Gastrocnemius medialis (tissue), 4 donors: ENCODE results near the gene DMAC2. TPM values are rescaled to one million over a fixed set of nuclear protein-coding genes. Genes with fewer than 3 reads are reported as not detected.

Experiments used
- ATAC-seq, 2 donors: fragments of 150-250 bp; one replicate each; pipeline ENCODE4 v1.9.1; 2016
- DNase-seq, 2 donors: peaks; one replicate each; pipeline ENCODE4 v3.0.0-alpha.2; 2019
- H3K27ac ChIP-seq, 4 donors: fragments of 200-600 bp; sonication (generic); 1 replicate in 1 of 4; 2 replicates in 3 of 4; pipeline ENCODE4 v1.5.1; 2016 to 2018; ENCODE audit warnings: mild to moderate bottlenecking in 2 of 4, moderate library complexity in 1 of 4
- H3K27me3 ChIP-seq, 3 donors: fragments of 200-600 bp; sonication (generic) in 2 of 3; 1 replicate in 1 of 3; 2 replicates in 2 of 3; pipeline versions ENCODE4 v1.5.1 to v1.6.0; 2016 to 2019; ENCODE audit warnings: mild to moderate bottlenecking in 1 of 3, moderate library complexity in 1 of 3
- H3K36me3 ChIP-seq, 2 donors: fragments of 200-600 bp; sonication (generic) in 1 of 2; one replicate each; pipeline ENCODE4 v1.5.1; 2017 to 2018
- H3K4me1 ChIP-seq, 2 donors: fragments of 200-600 bp; sonication (generic) in 1 of 2; one replicate each; pipeline ENCODE4 v1.5.1; 2016 to 2017; ENCODE audit warnings: mild to moderate bottlenecking in 2 of 2
- H3K4me3 ChIP-seq, 4 donors: fragments of 200-600 bp; sonication (generic) in 3 of 4; 1 replicate in 1 of 4; 2 replicates in 3 of 4; pipeline ENCODE4 v1.5.1; 2016 to 2019; ENCODE audit warnings: mild to moderate bottlenecking in 2 of 4
- H3K9me3 ChIP-seq, 3 donors: fragments of 200-600 bp; sonication (generic) in 2 of 3; 1 replicate in 1 of 3; 2 replicates in 2 of 3; pipeline ENCODE4 v1.5.1; 2016 to 2019
- CTCF ChIP-seq, 5 experiments: fragments of 450-650 bp in 3 of 5; fragments of 200-600 bp in 2 of 5; sonication (generic) in 2 of 5; IDR thresholded peaks in 4 of 5; conservative IDR thresholded peaks in 1 of 5; 1 replicate in 4 of 5; 2 replicates in 1 of 5; pipeline ENCODE4 v1.5.1; 2016 to 2019; ENCODE audit warnings: antibody characterized with exemption in 5 of 5, mild to moderate bottlenecking in 3 of 5, moderate library complexity in 3 of 5
- POLR2A ChIP-seq, 2 donors: fragments of 450-650 bp; IDR thresholded peaks; one replicate each; pipeline ENCODE4 v1.6.1; 2017; ENCODE audit warnings: antibody characterized with exemption in 2 of 2, mild to moderate bottlenecking in 2 of 2, moderate library complexity in 2 of 2
- in situ Hi-C, 4 donors: fragments of 200-750 bp; cut with MboI; loops; one replicate each; pipeline versions ENCODE4 v1.15.0 to v1.8.0; 2017; ENCODE audit warnings: low sequenced_read_pairs in 4 of 4
- intact Hi-C: fragments of 100-400 bp; cut with DNase I; formaldehyde crosslinking; loops from one replicate; pipeline ENCODE4 v1.15.1; 2023; ENCODE audit warnings: low total_unique reads
- total RNA-seq, 4 donors: library from RNA; depleted of rRNA; stranded (reverse); fragments of >200 nt; gene quantifications; one replicate each; pipeline versions ENCODE4 v1.1.0 to v1.2.3, GENCODE V29; 2016

Gene DMAC2
- total RNA-seq, 4 donors from 2014 or later, result 41.0 to 61.0 (median 49.8) TPM

- intact Hi-C loops, result no loop called here
- in situ Hi-C loops, result loop anchor here in 1 of 4 donors (5.0 kb wide), 1 partner anchor 120 kb away; no protein-coding TSS in a partner anchor
- TF ChIP-seq POLR2A (IDR thresholded peaks at IDR 0.05) (no peak), CTCF (IDR thresholded peaks at IDR 0.05 in 4 of 5, conservative IDR thresholded peaks at IDR 0.05 in 1 of 5) (no peak)
Observed at GRCh38 chr19:41452584-41453275, 13.0 kb upstream of the DMAC2 start.

GRCh38 chr19:41449865-41450178 is 10.1 kb upstream of the DMAC2 start:
- ATAC-seq, result no peak
- in situ Hi-C loops, result loop anchor here in 2 of 4 donors (5.0 to 10.0 kb wide), 2 partner anchors 115 to 122 kb away; no protein-coding TSS in a partner anchor
- peaks cover 0 to 6% of the 10 kb centered on the region in 2 donors for H3K4me1 ChIP-seq
- TF ChIP-seq POLR2A (IDR thresholded peaks at IDR 0.05), result no peak
- no peak for TF ChIP-seq CTCF (IDR thresholded peaks at IDR 0.05 in 4 of 5, conservative IDR thresholded peaks at IDR 0.05 in 1 of 5)
- H3K27ac ChIP-seq, result no peak overlapping the region
- H3K4me3 ChIP-seq, result no peak overlapping the region
- intact Hi-C loops, result loop anchor here (1.0 to 10.0 kb wide), 2 partner anchors 85 to 120 kb away; no protein-coding TSS in a partner anchor
- no peaks in the 10 kb centered on the region for H3K36me3 ChIP-seq
- no peaks in the 10 kb centered on the region for H3K27me3 ChIP-seq
- H3K9me3 ChIP-seq, result no peaks in the 10 kb centered on the region
- DNase-seq, result no peak

More at GRCh38 chr19:41452584-41453275, 13.0 kb upstream of the DMAC2 start:
- Histone ChIP-seq H3K27me3 (no peaks in the 10 kb centered on the region), H3K36me3 (no peaks in the 10 kb centered on the region), H3K4me3 (no peak overlapping the region), H3K9me3 (no peaks in the 10 kb centered on the region), H3K27ac (no peak overlapping the region), H3K4me1 (peaks cover 3 to 6% of the 10 kb centered on the region in 2 donors)
- no peak for ATAC-seq
- no peak for DNase-seq

- TF ChIP-seq POLR2A (IDR thresholded peaks at IDR 0.05) (no peak), CTCF (IDR thresholded peaks at IDR 0.05 in 4 of 5, conservative IDR thresholded peaks at IDR 0.05 in 1 of 5) (peak; percentile 86 to 98 (median 92))
- intact Hi-C loops, result loop anchor here (1.0 to 10.0 kb wide), 2 partner anchors 86 to 121 kb away; no protein-coding TSS in a partner anchor
Observed at GRCh38 chr19:41449079-41449864, 9.6 kb upstream of the DMAC2 start.

GRCh38 chr19:41447732-41448332 is 8.1 kb upstream of the DMAC2 start:
- in situ Hi-C loops, result loop anchor here in 1 of 4 donors (10.0 kb wide), 1 partner anchor 117 kb away; no protein-coding TSS in a partner anchor
- DNase-seq (no peak), ATAC-seq (no peak)
- Histone ChIP-seq H3K27me3 (no peaks in the 10 kb centered on the region), H3K4me1 (peaks cover 0 to 6% of the 10 kb centered on the region in 2 donors), H3K9me3 (no peaks in the 10 kb centered on the region), H3K4me3 (peak overlapping the region in 3 of 4 donors; percentile 14 to 39 (median 24)), H3K36me3 (no peaks in the 10 kb centered on the region), H3K27ac (peak overlapping the region in 3 of 4 donors; percentile 15 to 51 (median 22))
- intact Hi-C loops, result loop anchor here (10.0 kb wide), 1 partner anchor 87 kb away; no protein-coding TSS in a partner anchor
- no peak for TF ChIP-seq POLR2A (IDR thresholded peaks at IDR 0.05)
- TF ChIP-seq CTCF (IDR thresholded peaks at IDR 0.05 in 4 of 5, conservative IDR thresholded peaks at IDR 0.05 in 1 of 5), result no peak

More at GRCh38 chr19:41449079-41449864, 9.6 kb upstream of the DMAC2 start:
- Histone ChIP-seq H3K27ac (no peak overlapping the region), H3K9me3 (no peaks in the 10 kb centered on the region), H3K27me3 (no peaks in the 10 kb centered on the region), H3K36me3 (no peaks in the 10 kb centered on the region), H3K4me1 (peaks cover 0 to 6% of the 10 kb centered on the region in 2 donors), H3K4me3 (peak overlapping the region; percentile 28 to 45 (median 37))
- peak; percentile 66 to 90 for ATAC-seq
- peak; percentile 32 to 50 for DNase-seq
- in situ Hi-C loops, result loop anchor here in 1 of 4 donors (10.0 kb wide), 1 partner anchor 116 kb away; no protein-coding TSS in a partner anchor
